ENCODE results near the gene GPD2.

DNA sequence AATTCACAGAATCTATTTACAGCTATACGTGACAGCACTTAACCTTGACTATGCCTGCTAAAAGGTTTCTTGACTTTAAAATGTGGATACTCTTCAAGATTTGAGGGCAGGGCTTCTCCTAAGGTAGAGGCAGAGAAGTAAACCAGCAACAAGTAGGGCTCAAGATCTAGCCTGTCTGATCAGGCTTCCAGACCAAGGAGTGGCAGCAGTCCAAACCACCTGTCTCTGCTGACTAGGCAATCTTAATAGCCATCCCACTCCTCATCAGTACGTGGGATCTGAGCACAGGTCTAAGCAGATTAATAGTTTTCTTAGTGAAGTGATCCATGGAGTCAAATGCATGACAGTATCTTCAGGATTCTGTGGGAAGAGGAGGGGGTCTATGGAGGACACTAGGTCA lies 100.4 kb downstream of the GPD2 start:
- TF ChIP-seq CTCF (IDR thresholded peaks at IDR 0.05) (no peak), POLR2A (IDR thresholded peaks at IDR 0.05) (no peak), EP300 (IDR thresholded peaks at IDR 0.05) (no peak), POLR2AphosphoS5 (IDR thresholded peaks at IDR 0.05) (no peak)
